HG02610 (cell line): Measurements from ENCODE around the gene NSD1.
"Not testable (repeated sequence)": the region's sequence is repeated elsewhere in the genome, so short reads cannot be mapped to it uniquely, and the experiment has no call there.

Experiments used
- ATAC-seq: cut with Tn5 transposase; IDR thresholded peaks from one replicate; pipeline ENCODE4 v1.9.1; 2021; ENCODE audit warnings: mild to moderate bottlenecking, moderate library complexity; ENCODE audit not compliant: unreplicated experiment

The NSD1 gene

GRCh38 chr5:177123789-177124485, 9.6 kb upstream of the NSD1 start:
- ATAC-seq = no peak

GRCh38 chr5:177124486-177124991, 9.0 kb upstream of the NSD1 start:
- no peak for ATAC-seq

GRCh38 chr5:177126771-177127170, 6.8 kb upstream of the NSD1 start:
- ATAC-seq = no peak

GRCh38 chr5:177128551-177128981, 5.0 kb upstream of the NSD1 start:
- ATAC-seq = no peak

GRCh38 chr5:177130211-177131018, 3.2 kb upstream of the NSD1 start:
- no peak for ATAC-seq

- no peak for ATAC-seq
These were observed 2.6 kb upstream of the NSD1 start for GRCh38 chr5:177131019-177131320.

- no peak for ATAC-seq
These were observed 2.0 kb upstream of the NSD1 start for GRCh38 chr5:177131352-177132135.

- ATAC-seq = no peak
These were observed 1.2 kb upstream of the NSD1 start for GRCh38 chr5:177132136-177133095.

- peak; percentile 22 for ATAC-seq
These were observed 502 bp downstream of the NSD1 start for GRCh38 chr5:177133853-177134696.

GRCh38 chr5:177134697-177135225, 1.2 kb downstream of the NSD1 start:
- no peak for ATAC-seq

- ATAC-seq = no peak
These were observed 6.7 kb downstream of the NSD1 start for GRCh38 chr5:177140312-177140711.

GRCh38 chr5:177141496-177141895, 7.9 kb downstream of the NSD1 start:
- no peak for ATAC-seq

- no peak for ATAC-seq
These were observed 8.6 kb downstream of the NSD1 start for GRCh38 chr5:177142098-177142611.

GRCh38 chr5:177142778-177143177, 9.2 kb downstream of the NSD1 start:
- no peak for ATAC-seq

GRCh38 chr5:177146891-177147638, 13.5 kb downstream of the NSD1 start:
- no peak for ATAC-seq

- not testable (repeated sequence) for ATAC-seq
These were observed 16.5 kb downstream of the NSD1 start for GRCh38 chr5:177150061-177150460.

- no peak for ATAC-seq
These were observed 20.6 kb downstream of the NSD1 start for GRCh38 chr5:177154003-177154643.

- no peak for ATAC-seq
These were observed 28.8 kb downstream of the NSD1 start for GRCh38 chr5:177162379-177162778.
